Stimulated activated CD4-positive, alpha-beta T cell treated with anti-CD3 and anti-CD28 coated beads, TNF-alpha, amount 100 ng/mL, for 1 hour (primary cell): ENCODE results near the gene LIPH.
"Not testable (repeated sequence)": the region's sequence is repeated elsewhere in the genome, so short reads cannot be mapped to it uniquely, and the experiment has no call there.

Experiments used
- DNase-seq, 3 donors: peaks; one replicate each; pipeline ENCODE4 v3.0.0-alpha.2; 2020; ENCODE audit warnings: low read depth in 3 of 3, low spot score in 1 of 3

Gene LIPH

GRCh38 chr3:185489462-185489861 is 62.9 kb downstream of the LIPH start:
- DNase-seq, result no peak

GRCh38 chr3:185488465-185488864 is 63.9 kb downstream of the LIPH start:
- DNase-seq, result no peak

GRCh38 chr3:185486394-185486793 is 66.0 kb downstream of the LIPH start:
- DNase-seq, result no peak

GRCh38 chr3:185484296-185484695 is 68.1 kb downstream of the LIPH start:
- no peak for DNase-seq

DNA sequence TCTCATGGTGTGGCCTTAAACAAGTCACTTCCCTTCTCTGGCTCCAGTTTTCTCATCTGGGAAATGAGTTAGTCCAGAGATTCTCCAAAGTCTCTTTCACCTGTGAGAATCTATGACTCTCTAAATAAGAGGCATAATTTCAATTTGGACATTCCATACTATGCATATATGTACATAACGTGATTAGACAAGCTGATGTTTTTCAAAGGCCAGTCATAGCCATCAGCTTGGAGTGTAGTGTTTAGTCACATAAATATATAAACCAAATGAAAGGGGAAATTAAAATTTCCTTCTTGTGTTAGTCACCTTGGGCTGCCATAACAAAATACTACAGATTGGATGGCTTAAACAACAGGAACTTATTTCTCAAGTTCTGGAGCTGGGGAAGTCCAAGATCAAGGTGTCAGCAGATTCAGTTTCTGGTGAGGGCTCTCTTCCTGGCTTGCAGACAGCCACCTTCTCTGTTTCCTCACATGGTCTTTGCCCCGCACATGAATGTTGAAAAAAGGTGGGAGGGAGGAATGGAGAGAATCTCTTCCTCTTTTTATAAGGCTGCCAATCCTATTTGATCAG is 72.9 kb downstream of the LIPH start:
- no peak for DNase-seq

DNA sequence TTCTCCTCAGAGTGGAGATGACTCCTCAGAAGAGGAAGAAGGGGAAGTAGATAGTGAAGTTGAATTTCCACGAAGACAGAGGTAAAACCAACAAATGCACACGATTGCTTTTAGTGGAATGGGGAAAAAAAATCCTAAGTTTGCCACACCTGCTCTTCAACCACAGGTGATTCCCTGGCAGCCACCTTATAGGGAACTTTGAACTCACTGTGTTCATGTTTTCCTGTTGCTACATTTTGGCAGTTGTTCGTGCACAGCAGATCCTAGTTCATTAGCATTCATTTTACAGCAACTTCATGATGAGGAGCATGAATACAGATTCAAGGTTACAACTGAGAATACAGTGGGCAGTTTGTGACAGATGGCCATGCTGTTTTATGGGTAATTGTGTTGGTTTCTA is 75.1 kb downstream of the LIPH start:
- no peak for DNase-seq

DNA sequence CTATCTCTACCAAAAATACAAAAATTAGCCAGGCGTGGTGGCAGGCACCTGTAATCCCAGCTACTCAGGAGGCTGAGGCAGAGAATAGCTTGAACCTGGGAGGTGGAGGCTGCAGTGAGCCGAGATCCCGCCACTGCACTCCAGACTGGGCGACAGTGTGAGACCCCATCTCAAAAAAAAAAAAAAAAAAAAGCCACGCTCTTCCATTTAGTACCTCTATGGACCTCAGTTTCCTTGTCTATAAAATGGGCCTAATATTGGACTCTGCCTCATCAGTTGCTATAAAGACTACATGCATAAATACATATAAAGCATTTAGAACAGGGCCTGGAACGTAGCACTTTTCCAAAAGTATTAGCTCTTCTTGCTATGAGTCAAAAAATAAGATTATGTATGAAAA is 77.5 kb downstream of the LIPH start:
- DNase-seq, result not testable (repeated sequence)

GRCh38 chr3:185473290-185473815 is 79.0 kb downstream of the LIPH start:
- no peak for DNase-seq

DNA sequence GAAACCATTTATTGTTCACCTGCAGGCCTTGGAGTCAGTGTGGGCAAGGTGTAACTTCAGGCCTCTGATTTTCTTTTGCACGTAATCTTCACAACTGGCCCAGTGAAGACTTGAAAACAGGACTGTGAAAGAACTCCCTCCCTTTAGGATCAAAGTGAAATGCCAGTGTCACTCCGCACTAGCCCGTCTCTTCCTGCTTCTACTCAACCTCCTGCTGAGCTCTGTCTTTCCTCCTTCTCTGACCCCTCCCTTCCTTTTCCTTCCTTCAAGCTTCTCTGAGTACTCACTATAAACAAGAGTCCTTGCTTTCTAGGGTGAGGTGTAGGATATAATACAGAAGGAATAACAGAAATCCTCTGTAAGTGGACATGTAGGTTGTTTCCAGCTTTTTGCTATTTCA is 82.1 kb downstream of the LIPH start:
- DNase-seq, result no peak

DNA sequence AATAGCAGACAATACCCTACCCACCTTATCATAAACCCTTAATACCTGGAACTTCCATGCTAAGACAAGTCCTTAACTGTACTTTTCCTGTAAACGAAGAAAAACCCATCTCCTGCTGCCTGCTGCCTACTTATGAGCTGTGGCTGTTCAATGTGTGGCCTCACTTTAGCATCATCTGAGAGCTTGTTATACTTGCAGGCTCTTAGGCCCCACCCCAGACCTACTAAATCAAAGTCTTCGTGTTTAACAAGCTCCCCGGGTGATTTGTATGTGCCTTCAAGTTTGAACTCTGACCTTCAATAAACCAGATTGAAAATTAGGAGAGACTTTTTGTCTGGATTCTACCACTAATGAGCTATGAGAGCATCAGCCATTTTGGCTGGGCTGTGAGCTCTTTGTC is 82.8 kb downstream of the LIPH start:
- no peak for DNase-seq

DNA sequence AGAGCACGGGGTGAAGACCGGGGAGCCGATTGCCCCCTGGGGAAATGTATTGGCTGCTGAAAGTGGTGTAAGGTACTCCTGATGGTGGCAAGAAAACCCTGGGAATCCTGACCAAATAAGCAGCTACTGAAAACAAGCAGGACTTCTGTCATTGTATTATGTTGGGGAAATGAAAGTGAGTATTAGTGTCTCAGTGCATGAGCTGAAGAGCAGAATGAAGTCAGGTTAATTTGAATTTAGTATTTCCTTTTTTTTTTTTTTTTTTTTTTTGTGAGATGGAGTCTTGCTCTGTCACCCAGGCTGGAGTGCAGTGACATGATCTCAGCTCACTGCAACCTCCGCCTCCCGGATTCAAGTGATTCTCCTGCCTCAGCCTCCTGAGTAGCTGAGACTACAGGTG is 86.3 kb downstream of the LIPH start:
- not testable (repeated sequence) for DNase-seq

GRCh38 chr3:185465471-185465870 is 86.9 kb downstream of the LIPH start:
- DNase-seq, result no peak

GRCh38 chr3:185460719-185461350 is 91.6 kb downstream of the LIPH start:
- DNase-seq, result no peak

GRCh38 chr3:185460309-185460708 is 92.1 kb downstream of the LIPH start:
- no peak for DNase-seq

GRCh38 chr3:185457376-185457775 is 95.0 kb downstream of the LIPH start:
- DNase-seq, result no peak
